ENCODE results near the gene ETHE1.

ETHE1 gene, protein sequence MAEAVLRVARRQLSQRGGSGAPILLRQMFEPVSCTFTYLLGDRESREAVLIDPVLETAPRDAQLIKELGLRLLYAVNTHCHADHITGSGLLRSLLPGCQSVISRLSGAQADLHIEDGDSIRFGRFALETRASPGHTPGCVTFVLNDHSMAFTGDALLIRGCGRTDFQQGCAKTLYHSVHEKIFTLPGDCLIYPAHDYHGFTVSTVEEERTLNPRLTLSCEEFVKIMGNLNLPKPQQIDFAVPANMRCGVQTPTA

DNA sequence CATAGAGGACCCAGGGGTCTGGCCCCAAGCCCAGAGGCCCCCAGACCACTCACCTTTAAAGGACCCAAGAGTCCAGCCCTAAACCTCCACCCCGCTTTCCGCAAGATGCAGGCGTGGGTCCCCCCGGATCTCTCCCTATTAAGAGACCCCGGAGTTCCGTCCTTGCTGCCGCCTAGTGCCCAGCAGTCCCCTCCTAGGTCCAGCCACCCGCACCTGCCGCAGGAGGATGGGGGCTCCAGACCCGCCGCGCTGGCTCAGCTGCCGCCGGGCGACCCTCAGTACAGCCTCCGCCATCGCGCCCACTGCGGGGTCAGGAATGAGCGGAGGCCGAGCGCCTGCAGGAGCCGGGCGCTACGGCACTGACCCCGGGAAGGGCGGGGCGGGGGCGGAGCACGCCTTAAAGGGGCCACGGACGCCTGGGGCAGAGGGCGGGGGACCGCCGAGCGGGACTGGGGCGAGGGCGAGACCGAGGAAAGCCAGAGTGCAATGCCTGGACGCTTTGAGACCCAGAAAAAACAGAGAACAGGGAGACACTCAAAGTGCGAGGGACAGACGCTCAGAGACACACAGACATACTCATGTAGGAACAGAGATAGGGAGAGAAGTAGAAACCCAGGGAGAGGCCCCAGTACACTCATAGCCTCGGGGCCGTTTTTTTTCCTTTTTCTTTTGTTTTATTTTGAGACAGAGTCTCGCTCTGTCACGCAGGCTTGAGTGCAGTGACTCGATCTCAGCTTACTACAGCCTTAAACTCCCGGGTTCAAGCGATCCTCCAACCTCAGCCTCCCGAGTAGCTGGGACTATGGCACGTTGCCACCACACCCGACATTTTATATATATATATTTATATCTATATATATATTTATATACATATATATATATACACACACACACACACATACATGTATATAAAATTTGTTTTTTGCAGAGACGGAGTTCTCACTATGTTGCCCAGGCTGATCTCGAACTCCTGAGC is at the start of gene ETHE1:
ETHE1 (minus strand) TSS at position 318 of the 976 bp plus-strand sequence; CDS start at position 294, 24 bp downstream.
- TF ChIP-seq, protein P1, sequence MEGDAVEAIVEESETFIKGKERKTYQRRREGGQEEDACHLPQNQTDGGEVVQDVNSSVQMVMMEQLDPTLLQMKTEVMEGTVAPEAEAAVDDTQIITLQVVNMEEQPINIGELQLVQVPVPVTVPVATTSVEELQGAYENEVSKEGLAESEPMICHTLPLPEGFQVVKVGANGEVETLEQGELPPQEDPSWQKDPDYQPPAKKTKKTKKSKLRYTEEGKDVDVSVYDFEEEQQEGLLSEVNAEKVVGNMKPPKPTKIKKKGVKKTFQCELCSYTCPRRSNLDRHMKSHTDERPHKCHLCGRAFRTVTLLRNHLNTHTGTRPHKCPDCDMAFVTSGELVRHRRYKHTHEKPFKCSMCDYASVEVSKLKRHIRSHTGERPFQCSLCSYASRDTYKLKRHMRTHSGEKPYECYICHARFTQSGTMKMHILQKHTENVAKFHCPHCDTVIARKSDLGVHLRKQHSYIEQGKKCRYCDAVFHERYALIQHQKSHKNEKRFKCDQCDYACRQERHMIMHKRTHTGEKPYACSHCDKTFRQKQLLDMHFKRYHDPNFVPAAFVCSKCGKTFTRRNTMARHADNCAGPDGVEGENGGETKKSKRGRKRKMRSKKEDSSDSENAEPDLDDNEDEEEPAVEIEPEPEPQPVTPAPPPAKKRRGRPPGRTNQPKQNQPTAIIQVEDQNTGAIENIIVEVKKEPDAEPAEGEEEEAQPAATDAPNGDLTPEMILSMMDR (IDR thresholded peaks at IDR 0.05; ENCODE audit: low read depth, low read length, missing control alignments) = no peak
- peak; percentile 31 for DNase-seq
- in situ Hi-C loops (cut with HindIII; ENCODE audit: low pct_ligation_motif_present, low sequenced_read_pairs) = no loop called here
- Histone ChIP-seq H3K27ac (peak within 1 kb of the TSS; percentile 46), H3K4me3 (ENCODE audit: low read depth, low read length) (peak within 1 kb of the TSS; percentile 82), H3K27me3 (replicated peaks) (no peaks in the 10 kb centered on the region), H3K36me3 (replicated peaks) (no peaks in the 10 kb centered on the region)

DNA sequence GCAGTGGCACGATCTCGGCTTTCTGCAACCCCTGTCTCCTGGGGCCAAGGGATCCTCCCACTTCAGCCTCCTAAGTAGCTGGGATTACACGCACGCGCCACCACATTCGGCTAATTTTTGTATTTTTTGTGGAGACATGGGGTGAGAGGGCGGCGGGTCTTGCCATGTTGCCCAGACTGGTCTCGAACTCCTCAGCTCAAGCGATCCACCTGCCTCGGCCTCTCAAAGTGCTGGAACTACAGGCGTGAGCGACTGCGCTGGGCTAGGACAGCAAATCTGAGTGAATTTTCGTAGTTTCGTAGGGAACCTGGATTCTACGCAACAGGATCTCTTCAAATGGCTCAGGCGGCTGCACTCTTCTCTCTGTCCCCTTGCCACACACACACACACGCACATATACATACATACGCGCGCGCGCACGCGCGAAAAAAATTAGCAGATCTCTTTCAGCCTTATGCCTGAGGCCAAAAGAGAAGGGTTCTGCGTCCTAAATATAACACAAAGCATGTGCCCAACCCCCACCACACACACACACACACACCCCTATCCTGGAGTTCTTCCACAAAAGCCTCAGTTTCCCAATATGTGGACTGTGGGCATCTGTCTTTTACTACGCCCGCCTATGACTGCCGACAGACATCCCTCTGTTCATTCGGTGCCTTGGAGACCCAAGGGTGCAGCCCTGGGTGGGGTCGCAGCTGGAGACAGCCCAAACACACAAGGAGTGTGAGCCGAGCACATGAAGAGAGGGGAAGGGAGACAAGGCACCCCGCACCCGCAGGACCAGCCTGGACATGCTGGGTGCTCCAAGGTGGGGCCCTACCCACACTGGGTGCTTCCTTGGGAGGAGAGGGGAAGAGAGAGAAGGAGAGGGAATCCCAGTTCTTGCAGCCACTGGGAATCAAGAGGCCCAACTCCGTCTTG is 49.2 kb upstream of the ETHE1 start:
- peak overlapping the region; percentile 48 for H3K4me3 ChIP-seq (ENCODE audit: low read depth, low read length)
- H3K27me3 ChIP-seq (replicated peaks) = no peaks in the 10 kb centered on the region
- H3K36me3 ChIP-seq (replicated peaks) = no peaks in the 10 kb centered on the region
- no peak for DNase-seq
- in situ Hi-C loops (cut with HindIII; ENCODE audit: low pct_ligation_motif_present, low sequenced_read_pairs) = no loop called here
- H3K27ac ChIP-seq = peak overlapping the region; percentile 50
- TF ChIP-seq, protein P1 (IDR thresholded peaks at IDR 0.05; ENCODE audit: low read depth, low read length, missing control alignments) = no peak

DNA sequence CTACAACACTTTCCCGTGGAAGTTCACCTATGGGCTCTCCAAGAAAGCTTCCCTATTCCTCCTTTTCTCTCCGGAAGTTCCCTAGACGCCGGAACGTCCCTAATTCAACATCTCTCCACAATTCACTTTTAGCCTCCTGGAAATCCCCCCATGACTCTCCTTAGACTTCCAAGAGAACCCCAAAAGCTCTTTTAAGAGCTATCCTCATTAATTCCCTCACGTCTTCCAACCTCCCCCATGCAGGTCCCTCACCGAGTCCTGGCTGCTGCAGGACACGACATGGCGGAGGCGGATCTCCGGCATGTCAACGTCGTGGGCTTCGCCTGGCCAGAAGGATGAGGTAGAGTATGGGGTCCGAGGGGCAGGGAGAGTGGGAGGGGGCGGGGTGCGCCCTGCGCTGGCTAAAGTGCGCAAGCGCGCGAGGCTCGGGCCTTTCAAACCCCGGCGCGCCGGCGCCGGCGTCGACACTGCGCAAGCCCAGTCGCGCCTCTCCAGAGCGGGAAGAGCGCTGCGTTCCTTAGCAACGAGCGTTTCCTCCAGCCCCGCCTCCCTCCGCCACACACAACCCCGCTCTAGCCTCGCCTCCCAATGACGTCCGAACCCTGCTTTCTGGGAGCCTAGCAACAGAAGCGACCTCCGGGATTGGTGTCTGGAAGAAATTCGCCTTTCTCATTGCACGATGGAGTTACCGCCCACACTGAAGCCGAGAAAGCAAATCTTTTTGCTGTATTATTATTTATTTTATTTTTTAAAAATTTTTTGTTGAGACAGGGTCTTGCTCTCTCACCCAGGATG is 48.4 kb upstream of the ETHE1 start, which contains the start of the genes PINLYP and XRCC1:
PINLYP (plus strand) TSS at position 646 of the 795 bp plus-strand sequence. CDS start 1,391 bp downstream, outside the sequence.
XRCC1 (minus strand) TSS at position 372 of the 795 bp plus-strand sequence; CDS start at position 303, 69 bp downstream.
- peak within 1 kb of the TSS; percentile 90 for H3K4me3 ChIP-seq (ENCODE audit: low read depth, low read length)
- peak within 1 kb of the TSS; percentile 63 for H3K27ac ChIP-seq
- no peaks in the 10 kb centered on the region for H3K36me3 ChIP-seq (replicated peaks)
- TF ChIP-seq, protein P1 (IDR thresholded peaks at IDR 0.05; ENCODE audit: low read depth, low read length, missing control alignments) = no peak
- H3K27me3 ChIP-seq (replicated peaks) = no peaks in the 10 kb centered on the region
- in situ Hi-C loops (cut with HindIII; ENCODE audit: low pct_ligation_motif_present, low sequenced_read_pairs) = no loop called here
- DNase-seq = peak; percentile 97

DNA sequence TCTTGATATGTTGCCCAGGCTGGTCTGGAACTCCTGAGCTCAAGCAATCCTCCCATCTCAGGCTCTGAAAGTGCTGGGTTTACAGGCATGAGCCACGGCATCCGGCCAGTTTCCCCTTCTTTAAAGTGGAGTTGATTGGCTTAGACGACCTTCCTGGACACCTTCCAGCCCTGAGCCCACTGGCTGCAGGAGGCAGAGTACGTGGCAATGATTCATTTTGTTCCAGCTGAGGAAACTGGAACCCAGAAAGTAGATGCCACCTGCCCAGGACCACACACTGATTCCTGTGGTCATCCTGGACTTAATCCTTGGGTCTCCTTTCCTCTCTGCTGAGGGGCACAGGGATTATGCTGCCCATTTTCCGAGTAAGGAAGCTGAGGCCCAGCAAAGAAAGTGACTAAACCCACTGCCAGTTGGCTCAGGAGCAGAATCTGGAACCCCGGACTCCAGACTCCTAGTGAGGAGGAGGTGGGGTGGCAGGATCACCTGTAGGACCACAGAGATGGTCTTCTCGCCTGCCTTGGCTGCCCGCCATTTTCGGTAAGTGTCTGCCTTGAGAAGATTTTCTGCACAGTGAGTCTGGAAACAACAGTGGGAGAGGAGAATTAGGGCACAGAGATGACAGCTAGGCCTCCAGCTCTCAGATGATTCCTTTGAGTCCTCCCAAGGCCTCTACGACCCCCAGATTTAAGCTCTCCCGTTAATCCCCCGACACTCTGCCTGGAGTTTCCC is 47.6 kb upstream of the ETHE1 start:
- TF ChIP-seq, protein P1 (IDR thresholded peaks at IDR 0.05; ENCODE audit: low read depth, low read length, missing control alignments) = no peak
- Histone ChIP-seq H3K27ac (peak overlapping the region; percentile 63), H3K4me3 (ENCODE audit: low read depth, low read length) (peak overlapping the region; percentile 90), H3K27me3 (replicated peaks) (no peaks in the 10 kb centered on the region), H3K36me3 (replicated peaks) (no peaks in the 10 kb centered on the region)
- peak; percentile 22 for DNase-seq
- in situ Hi-C loops (cut with HindIII; ENCODE audit: low pct_ligation_motif_present, low sequenced_read_pairs) = no loop called here
